Stimulated activated CD4-positive, alpha-beta T cell treated with anti-CD3 and anti-CD28 coated beads, Interleukin-15, amount 100 ng/mL, for 24 hours (primary cell): ENCODE results near the gene SNX18.

Source experiments
- DNase-seq: peaks from one replicate; pipeline ENCODE4 v3.0.0-alpha.2; 2020

The SNX18 gene

GRCh38 chr5:54589786-54590185 is 72.2 kb downstream of the SNX18 start:
- DNase-seq, result no peak

GRCh38 chr5:54590824-54591223 is 73.3 kb downstream of the SNX18 start:
- no peak for DNase-seq

- no peak for DNase-seq
Observed at GRCh38 chr5:54593779-54594178, 76.2 kb downstream of the SNX18 start.

GRCh38 chr5:54594181-54594580 is 76.6 kb downstream of the SNX18 start:
- DNase-seq, result no peak

GRCh38 chr5:54595721-54596120 is 78.2 kb downstream of the SNX18 start:
- DNase-seq, result no peak
